GM18507 (cell line): Measurements from ENCODE around the gene ARMC12.

Experiments used
- DNase-seq: peaks from one replicate; pipeline ENCODE4 v3.0.0; 2011; ENCODE audit warnings: low read depth; ENCODE audit not compliant: insufficient read length; ENCODE audit errors: extremely low spot score
- FAIRE-seq: peaks from 2 replicates; lab custom pipeline; 2011; peaks lifted over from hg19 to GRCh38; lab: Jason Lieb, UNC

ARMC12 gene

DNA sequence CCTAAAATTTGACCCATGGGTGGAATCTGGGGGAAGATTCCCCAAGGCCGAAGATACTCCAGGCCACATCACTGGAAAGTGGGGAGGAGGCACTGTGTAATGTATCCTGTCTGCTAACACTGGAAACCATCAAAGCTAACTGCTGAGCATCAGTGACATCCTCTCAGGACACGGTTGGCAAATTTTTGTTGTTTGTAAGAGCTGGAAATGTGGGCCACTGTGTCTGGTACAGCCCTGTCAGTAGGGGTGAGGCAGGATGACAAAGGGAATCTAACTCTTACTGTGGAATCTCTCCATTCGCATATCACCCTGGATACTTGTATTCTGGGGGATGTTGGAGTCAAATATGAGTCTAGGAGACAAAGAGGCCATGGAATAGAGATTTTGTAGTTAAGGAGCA, 22.6 kb downstream of the ARMC12 start:
- no peak for FAIRE-seq
- DNase-seq, result no peak

DNA sequence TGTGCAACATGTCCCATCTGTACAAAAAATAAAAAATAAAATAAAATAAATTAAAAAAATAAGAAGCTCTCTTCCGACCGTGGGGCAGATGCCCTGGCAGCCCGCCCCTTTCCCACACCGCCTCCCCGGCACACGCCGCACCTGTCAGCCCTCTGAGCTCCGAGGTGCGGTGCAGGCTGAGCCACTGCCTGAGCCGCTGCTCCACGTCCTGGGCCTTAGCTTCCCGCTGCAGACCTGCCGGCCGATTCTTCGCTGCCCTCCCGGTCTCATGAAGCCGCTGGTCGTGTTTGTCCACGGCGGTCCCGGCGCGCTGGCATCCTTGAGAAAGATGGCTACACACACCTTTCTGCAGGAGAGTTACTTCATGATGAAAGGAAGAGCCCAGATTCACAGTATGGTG, 28.9 kb downstream of the ARMC12 start:
- DNase-seq (no peak), FAIRE-seq (no peak)

DNA sequence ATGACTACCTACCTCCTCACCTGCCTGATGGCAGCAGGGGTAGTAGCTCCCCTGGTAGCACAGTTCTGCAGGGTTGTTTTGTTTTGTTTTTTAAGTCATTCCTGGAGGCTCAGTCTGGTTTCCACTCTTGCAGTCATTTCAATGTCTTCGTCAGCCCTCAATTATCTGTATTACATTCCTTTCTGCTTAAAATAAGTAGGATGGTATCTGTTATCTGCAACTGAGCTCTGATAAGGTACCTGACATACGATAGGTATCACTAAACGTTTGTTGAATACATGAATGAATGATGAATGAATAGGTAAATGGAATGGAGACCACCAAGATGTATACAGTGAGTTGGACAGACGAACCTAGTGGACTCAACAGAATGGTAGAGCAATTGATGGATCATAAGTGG, 32.4 kb downstream of the ARMC12 start:
- FAIRE-seq (no peak), DNase-seq (no peak)

DNA sequence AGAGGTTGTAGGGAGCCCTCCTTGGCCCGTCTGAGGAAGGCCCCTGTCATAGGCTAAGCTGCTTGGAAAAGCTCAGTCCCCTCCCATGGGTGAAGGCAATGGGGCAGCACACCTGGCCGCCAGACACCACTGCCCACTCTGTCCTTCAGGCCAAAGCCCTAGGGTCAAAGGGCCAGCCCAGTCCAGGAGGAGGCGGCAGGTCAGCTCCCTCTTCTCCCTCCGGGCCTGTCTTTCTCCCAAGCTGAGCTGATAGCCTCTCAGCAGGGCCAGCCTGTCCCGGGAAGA, 34.5 kb downstream of the ARMC12 start:
- FAIRE-seq (no peak), DNase-seq (no peak)

DNA sequence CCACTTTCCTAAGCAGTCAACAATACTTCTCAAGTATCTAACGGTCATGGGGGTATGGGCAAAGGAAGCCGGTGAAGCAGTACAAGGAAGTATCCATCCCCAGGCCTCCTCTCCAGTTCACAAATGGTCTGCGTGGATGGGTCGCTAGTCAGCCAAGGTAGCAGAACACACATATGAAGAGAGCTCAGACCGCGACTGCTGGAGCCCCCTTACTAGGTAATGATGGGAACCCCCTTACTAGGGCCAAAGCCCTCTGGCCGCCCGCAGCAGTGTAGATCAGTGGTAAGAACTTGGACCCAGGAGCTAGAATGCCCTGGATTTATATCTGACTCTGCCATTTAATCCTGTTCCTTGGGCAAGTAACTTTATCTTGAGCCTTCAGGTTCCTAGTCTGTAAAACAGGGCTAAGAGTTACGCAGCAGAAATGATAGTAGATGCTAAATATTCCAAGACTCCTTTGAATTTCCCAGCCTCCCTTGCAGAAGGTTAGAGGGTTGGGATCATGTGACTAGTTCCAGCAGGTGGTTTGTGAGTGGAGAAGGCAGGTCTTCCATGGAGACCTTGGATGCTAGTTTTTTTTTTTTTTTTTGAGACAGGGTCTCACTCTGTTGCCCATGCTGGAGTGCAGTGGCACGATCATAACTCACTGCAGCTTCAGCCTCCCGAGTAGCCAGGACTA, 37.4 kb downstream of the ARMC12 start:
- no peak for DNase-seq
- FAIRE-seq, result no peak

DNA sequence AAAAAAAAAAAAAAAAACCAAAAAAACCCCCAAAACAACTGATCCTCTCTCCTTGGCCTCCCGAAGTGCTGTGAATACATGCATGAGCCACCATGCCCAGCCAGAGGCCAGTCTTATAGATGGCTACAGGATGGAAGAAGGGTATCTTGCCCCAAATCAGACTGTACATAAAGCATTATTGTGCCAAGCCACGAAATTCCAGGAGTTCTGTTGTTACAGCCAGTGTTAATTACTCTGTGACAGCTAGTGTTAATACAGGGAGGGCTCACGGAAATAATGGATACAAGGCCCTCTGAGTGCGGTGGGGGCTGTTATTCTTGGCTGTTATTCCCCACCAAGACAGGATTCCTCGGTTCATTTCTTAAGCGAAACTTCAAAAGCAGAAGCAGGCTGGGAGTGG, 38.2 kb downstream of the ARMC12 start:
- no peak for FAIRE-seq
- no peak for DNase-seq

DNA sequence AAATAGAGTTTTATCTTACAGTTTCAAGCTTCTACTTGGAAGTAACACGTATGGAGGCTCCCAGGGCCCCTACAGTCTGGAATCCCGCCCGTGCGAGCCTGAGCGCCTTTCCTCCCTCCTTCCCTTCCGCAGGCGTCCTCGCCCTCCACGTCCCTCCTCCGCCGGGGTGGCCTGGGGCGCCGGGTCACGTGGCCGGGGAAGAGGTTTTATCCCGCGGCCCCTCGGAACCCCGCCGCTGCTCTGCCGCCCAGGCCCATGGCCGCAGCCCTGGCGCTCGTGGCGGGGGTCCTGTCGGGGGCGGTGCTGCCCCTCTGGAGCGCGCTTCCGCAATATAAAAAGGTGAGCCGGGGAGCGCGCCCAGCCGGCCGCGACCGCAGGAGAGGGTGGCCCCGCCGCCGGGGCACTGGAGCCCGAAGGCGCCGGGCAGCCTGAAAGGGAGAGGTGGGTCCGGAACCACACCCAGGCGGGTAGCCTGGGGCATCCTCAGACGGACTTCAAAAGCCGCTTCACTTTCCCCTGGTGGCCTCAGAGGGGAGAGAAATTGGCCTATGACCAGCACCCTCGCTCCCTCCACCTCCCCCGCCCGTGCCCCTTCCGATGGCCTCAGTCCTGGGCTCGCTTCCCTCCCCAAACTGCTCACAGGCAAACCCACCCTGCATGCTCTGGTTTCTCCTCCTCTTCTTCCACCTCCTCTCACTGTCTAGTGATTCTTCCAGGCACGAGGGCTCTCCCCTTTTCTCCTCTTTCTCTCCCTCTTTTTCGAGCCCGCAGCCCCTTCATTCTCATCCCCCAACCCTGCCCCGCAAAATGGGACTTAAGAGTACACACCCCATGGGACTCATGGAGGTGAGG, 39.8 kb downstream of the ARMC12 start, which contains the start of gene CLPSL2:
Gene CLPSL2 (plus strand): TSS at position 235 of the 852 bp plus-strand sequence. CDS start 21 bp downstream, at position 256.
- DNase-seq (no peak), FAIRE-seq (no peak)

DNA sequence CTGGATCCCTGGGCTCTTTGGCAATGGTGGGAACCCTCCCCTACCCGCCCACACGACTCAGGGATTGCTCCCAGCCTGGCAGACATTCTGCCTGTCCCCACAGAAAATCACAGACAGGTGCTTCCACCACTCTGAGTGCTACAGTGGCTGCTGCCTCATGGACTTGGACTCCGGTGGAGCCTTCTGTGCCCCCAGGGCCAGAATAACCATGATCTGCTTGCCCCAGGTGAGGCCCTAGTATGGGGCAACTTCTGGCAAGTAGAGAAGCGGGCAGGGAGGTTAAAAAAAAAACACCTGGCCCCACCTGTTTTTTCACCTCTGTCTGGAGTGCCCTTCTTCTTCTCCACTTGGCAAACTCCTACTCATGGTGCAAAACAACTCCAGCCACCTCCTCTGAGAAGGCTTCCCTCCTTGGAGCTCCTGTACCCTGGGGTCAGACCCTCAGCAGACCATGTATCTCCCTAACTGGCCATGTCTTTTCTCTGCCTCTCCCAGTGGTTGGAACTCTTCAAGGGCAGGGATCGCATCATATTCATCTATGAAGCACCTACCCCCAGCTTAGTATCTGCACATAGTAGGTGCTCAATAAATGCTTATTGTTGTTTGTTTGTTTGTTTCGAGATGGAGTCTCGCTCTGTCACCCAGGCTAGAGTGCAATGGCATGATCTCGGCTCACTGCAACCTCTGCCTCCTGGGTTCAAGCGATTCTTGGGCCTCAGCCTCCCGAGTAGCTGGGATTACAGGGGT, 40.7 kb downstream of the ARMC12 start:
- FAIRE-seq, result no peak
- DNase-seq, result no peak

DNA sequence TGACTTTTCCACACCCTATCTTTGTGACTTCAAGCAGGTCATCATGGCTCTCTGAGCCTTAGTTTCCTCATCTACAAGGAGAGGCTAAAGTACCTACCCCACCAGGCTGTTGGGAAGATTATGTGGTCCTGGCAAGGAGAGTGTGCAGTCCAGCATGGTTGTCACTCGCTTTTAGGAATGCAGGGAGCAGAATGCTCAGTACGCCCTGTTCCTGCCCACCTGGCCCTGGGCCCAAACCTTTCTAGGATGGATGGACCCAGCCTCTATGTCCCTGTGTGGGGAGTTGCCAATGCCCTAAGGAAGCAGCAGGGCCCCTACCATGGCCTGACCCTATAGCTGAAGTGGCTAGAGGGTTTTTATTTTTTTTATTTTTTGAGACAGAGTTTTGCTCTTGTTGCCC, 41.6 kb downstream of the ARMC12 start:
- FAIRE-seq (no peak), DNase-seq (no peak)

DNA sequence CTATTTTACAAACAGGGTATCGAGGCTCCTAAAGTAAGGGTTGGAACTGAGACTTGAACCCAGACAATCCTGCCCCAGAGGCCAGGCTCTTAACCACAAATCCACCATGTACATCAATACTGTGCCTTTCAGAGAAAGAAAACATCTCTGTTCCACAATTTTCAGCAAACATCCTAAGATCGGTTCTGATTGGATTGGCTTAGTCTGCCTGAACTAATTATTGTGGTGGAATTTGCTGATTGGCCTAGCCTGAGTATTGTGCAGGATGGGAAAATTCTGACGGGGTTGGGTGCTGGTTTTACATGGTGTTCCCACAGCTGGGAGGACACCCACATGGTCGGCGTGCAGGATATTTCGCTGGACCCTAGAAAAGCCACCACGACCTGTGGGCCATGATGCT, 43.9 kb downstream of the ARMC12 start, which contains the start of gene CLPSL1:
Gene CLPSL1 (plus strand): TSS at position 301 of the 400 bp plus-strand sequence. CDS start 92 bp downstream, at position 393.
- DNase-seq (no peak), FAIRE-seq (no peak)

DNA sequence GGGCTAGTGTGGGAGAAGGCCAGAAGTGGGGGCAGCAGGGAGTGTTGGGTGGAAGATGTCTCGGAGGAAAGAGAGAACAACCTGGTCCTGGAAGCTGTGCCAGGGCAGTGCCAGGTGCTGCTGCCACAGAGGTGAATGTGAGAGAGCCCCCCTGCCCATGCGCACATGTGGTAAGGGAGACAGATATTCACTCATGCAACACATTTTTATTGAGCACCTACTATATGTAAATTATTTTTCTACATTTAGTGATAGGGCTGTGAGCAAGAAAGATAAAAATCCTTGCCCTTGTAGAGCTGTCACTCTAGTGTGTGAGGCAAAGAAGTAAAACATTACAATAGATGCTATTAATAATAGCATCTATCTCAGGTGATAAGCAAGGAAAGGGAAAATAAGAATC, 44.5 kb downstream of the ARMC12 start:
- DNase-seq (no peak), FAIRE-seq (no peak)

DNA sequence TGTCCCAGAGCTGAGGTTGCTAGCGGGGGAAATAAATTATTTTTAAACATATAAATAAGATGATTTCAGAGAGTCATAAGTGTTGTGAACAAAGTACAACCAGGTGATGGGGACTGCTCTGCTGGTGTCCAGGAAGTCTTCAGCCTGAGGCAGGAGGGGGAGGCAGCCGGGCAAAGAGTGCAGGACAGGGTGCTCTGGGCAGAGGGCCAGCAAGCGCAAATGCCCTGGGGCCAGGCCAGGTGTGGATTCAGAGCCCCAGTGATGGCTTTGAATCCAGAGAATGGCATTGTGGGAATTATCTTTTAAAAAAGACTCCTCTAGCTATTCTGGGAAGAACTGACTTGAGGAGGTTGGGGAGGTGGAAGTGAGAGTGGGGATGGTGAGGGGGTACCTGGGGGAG, 45.6 kb downstream of the ARMC12 start:
- DNase-seq, result no peak
- FAIRE-seq, result no peak

DNA sequence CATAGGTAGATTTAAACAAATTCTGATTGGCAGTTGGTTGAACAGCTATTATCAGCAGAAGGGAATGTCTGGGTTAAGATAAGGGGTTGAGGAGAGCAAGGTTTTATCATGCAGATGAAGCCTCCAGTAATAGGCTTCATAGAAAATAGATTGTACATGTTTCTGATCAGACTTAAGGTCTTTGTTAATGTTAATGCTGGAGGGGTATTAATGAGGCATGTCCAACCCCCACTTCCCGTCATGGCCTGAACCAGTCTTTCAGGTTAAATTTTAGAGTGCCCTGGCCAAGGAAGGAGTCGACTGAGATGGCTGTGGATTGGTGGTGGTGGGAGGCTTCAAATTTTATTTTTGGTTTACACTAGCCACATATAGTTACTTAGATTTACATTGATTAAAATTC, 47.4 kb downstream of the ARMC12 start:
- FAIRE-seq, result no peak
- DNase-seq, result no peak

DNA sequence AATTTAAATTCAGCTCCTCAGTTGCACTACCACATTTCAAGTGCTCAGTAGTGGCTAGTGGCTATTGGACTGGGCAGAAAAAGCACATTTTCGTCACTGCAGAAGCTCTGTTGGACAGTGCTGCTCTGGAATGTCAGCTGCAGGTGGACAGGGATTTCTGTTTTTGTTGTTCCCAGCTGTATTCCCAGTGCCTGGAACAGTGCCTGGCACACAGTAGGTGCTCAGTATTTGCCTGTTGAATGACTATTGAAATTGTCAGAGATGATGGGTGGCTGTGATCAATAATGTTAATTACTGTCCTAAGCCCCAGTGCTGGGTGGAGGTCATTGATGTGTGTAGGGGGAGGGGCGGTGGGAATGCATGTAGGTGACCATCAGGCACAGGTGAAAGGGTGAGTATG, 49.4 kb downstream of the ARMC12 start:
- no peak for DNase-seq

DNA sequence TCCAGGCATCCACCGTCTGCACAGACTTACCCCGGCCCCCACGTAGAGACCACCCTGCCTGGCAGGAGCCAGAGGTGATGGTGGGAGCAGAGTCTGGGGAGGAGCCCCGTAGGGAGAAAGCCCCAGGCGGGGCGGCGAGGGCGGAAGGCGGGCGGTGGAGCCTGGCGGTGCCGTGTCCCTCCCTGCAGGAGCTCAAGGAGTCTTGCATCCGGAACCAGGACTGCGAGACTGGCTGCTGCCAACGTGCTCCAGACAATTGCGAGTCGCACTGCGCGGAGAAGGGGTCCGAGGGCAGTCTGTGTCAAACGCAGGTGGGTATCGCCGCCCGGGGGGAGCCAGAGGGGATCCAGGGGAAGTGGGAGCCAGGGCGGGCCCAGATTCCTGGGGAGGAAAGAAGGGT, 50.0 kb downstream of the ARMC12 start:
- DNase-seq (no peak), FAIRE-seq (no peak)

More for the DNA sequence above, 49.4 kb downstream of the ARMC12 start:
- FAIRE-seq, result no peak

DNA sequence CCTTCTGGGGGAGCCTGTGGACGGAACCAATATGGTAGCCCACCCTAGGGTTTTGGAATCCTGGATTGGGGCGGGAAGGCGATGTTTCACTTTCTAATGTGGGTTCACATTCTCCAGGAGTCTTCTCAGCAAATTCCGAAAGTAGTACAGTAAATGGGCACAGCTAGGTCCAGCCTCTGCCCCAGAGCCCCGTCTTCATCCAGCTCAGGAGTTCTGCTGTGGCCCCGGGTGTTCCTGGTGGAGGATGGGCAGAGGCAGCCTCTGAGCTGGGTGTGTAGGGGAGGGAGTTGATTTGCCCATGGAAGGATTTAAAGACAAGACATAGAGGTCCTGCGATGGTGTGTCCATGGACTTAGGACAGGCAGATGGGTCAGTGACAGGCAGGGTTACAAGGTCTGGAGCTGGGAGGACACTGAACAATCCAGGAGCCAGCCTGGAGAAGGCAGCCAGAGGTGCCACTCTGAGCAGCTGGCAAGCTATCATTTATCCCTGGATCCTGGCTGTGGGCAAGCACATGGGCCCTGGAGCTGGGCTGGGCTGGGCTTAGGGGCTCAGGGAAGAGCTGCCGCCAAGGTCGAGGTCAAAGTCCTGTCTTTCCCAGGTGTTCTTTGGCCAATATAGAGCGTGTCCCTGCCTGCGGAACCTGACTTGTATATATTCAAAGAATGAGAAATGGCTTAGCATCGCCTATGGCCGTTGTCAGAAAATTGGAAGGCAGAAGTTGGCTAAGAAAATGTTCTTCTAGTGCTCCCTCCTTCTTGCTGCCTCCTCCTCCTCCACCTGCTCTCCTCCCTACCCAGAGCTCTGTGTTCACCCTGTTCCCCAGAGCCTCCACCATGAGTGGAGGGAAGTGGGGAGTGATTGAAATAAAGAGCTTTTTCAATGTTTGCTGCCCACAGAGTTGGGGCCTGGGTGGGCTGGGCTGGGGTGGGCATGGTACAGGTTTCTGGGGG, 50.7 kb downstream of the ARMC12 start:
- DNase-seq (no peak), FAIRE-seq (no peak)

DNA sequence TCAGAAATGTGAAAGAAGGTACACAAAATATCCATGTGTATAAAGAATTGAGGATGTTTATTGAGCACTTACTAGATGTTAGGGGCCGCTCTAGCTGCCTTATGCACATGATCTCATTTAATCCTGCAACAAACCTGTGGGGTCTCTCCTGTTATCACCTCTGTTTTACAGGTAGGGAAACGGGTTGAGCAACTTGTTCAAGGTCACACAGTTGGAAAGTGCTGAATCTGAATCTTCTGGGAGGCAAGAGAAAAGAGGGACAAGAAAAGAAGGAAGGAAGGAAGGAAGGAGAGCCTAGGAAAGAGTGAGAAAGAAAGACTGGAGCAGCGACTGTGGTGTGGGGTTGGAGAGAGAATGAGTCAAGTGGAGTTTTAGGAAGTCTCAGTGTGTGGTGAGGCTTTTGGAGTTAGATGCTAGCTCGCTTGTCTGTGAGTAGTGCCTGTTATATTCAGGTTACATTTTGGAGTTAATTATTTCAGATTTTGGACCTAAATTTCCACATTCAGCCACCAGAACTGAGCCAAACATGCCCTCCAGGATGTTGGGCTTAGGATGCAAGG, 51.7 kb downstream of the ARMC12 start:
- DNase-seq (no peak), FAIRE-seq (no peak)

DNA sequence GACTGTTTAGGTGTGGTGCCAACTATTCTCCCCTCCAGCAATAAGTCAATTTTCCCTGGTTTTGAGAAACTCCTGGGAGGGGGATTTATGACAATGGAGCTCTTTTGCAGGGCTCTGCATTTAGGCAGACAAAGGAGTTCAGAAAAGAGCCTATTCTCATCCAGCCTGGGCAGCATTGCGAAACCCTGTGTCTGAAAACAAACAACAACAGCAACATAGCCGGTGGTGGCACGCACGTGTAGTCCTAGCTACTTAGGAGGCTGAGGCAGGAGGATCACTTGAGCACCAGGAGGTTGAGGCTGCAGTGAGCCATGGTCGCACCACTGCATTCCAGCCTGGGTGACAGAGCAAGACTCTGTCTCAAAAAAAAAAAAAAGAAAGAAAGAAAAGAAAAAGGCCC, 53.9 kb downstream of the ARMC12 start:
- no peak for FAIRE-seq
- no peak for DNase-seq
